GM12878 (cell line): ENCODE results near the gene CTSK. TPM values are rescaled to one million over a fixed set of nuclear protein-coding genes. Genes with fewer than 3 reads are reported as not detected.

Experiments
- ATAC-seq: fragments of 200-7000 bp; cut with Tn5 transposase; 3 replicates; pipeline ENCODE4 v1.9.1; 2020; ENCODE audit warnings: mild to moderate bottlenecking, moderate library complexity
- BruUV-seq: library from RNA; stranded (reverse); fragments of 400-500 nt; replicated peaks from 2 replicates; lab custom pipeline; 2021; lab: Mats Ljungman, UMichigan
- CTCF ChIA-PET: fragments of 300-600 bp; sonication (Branson Sonifier 250); formaldehyde crosslinking; extraction: SDS; loops from one replicate; lab custom pipeline; 2021; ENCODE audit warnings: inconsistent platforms; lab: Yijun Ruan, JAX
- POLR2A ChIA-PET: fragments of 350-600 bp; formaldehyde crosslinking; extraction: SDS; loops from one replicate; lab custom pipeline; 2021; ENCODE audit warnings: inconsistent platforms; lab: Charles Lee
- RAD21 ChIA-PET: fragments of 300-600 bp; sonication (Branson Sonifier 250); formaldehyde crosslinking; loops from one replicate; lab custom pipeline; 2023; ENCODE audit warnings: antibody characterized with exemption; ENCODE audit not compliant: unreplicated experiment; lab: Charles Lee
- SMC1A ChIA-PET: fragments of 300-600 bp; sonication (Branson Sonifier 250); formaldehyde crosslinking; loops from one replicate; lab custom pipeline; 2023; ENCODE audit not compliant: unreplicated experiment, uncharacterized antibody; lab: Charles Lee
- DNase-seq: peaks from one replicate; pipeline ENCODE4 v3.0.0-alpha.2; 2011; ENCODE audit warnings: low read depth, low spot score
- FAIRE-seq: peaks from 3 replicates; lab custom pipeline; 2011; peaks lifted over from hg19 to GRCh38; lab: Jason Lieb, UNC
- H2AFZ ChIP-seq: 2 replicates; pipeline ENCODE4 v1.6.0; 2011; ENCODE audit warnings: low read depth, low read length, control low read depth; ENCODE audit not compliant: control insufficient read depth
- H3K27ac ChIP-seq: 2 replicates; pipeline ENCODE4 v1.5.1; 2011; ENCODE audit warnings: control low read depth; ENCODE audit not compliant: control insufficient read depth, insufficient read depth
- H3K27me3 ChIP-seq, 2 experiments: replicated peaks in 1 of 2; 2 replicates each; pipeline versions ENCODE4 v1.6.0 to v1.6.1; 2011; ENCODE audit warnings: low read length in 1 of 2; ENCODE audit not compliant: control insufficient read depth in 2 of 2, insufficient read depth in 2 of 2
- H3K36me3 ChIP-seq, 2 experiments: 2 replicates each; pipeline ENCODE4 v1.5.1; 2011; ENCODE audit warnings: low read length in 1 of 2; ENCODE audit not compliant: control insufficient read depth in 2 of 2, insufficient read depth in 2 of 2
- H3K4me1 ChIP-seq: 2 replicates; pipeline ENCODE4 v1.6.1; 2011; ENCODE audit warnings: mild to moderate bottlenecking, low read length, moderate library complexity, mixed read lengths; ENCODE audit not compliant: control insufficient read depth, insufficient read depth
- H3K4me2 ChIP-seq: 2 replicates; pipeline ENCODE4 v1.6.0; 2011; ENCODE audit warnings: control low read depth; ENCODE audit not compliant: control insufficient read depth, insufficient read depth
- H3K4me3 ChIP-seq: fragments of 200-600 bp; sonication (generic); 2 replicates; pipeline ENCODE4 v1.5.1; 2016
- H3K79me2 ChIP-seq: 2 replicates; pipeline ENCODE4 v1.6.0; 2011; ENCODE audit warnings: low read length; ENCODE audit not compliant: control insufficient read depth, insufficient read depth
- H3K9ac ChIP-seq: 2 replicates; pipeline ENCODE4 v1.8.0; 2011; ENCODE audit warnings: low read length, control low read depth, mixed read lengths; ENCODE audit not compliant: control insufficient read depth, insufficient read depth
- H3K9me3 ChIP-seq: replicated peaks from 3 replicates; pipeline ENCODE4 v1.5.1; 2011; ENCODE audit warnings: mild to moderate bottlenecking, low read length; ENCODE audit not compliant: control insufficient read depth, insufficient read depth
- H4K20me1 ChIP-seq: 2 replicates; pipeline ENCODE4 v1.6.0; 2011; ENCODE audit not compliant: control insufficient read depth, insufficient read depth
- CBFB ChIP-seq: IDR thresholded peaks from 2 replicates; pipeline ENCODE4 v1.6.1; 2016; ENCODE audit warnings: antibody characterized with exemption, low read depth
- DPF2 ChIP-seq: fragments of 450-650 bp; IDR thresholded peaks from 2 replicates; pipeline ENCODE4 v1.6.1; 2017; ENCODE audit warnings: mild to moderate bottlenecking
- E2F8 ChIP-seq: fragments of 450-650 bp; IDR thresholded peaks from 2 replicates; pipeline ENCODE4 v1.6.1; 2018; ENCODE audit warnings: mild to moderate bottlenecking, low read depth, moderate library complexity; ENCODE audit not compliant: partially characterized antibody
- SMAD1 ChIP-seq: fragments of 450-650 bp; IDR thresholded peaks from 2 replicates; pipeline ENCODE4 v1.6.1; 2018; ENCODE audit warnings: mild to moderate bottlenecking, low read depth; ENCODE audit not compliant: partially characterized antibody
- SMARCA5 ChIP-seq: fragments of 450-650 bp; IDR thresholded peaks from 2 replicates; pipeline ENCODE4 v1.6.1; 2017; ENCODE audit warnings: mild to moderate bottlenecking
- TAF1 ChIP-seq: IDR thresholded peaks from 2 replicates; pipeline ENCODE4 v1.6.1; 2011; ENCODE audit warnings: mild to moderate bottlenecking, low read depth, low read length, borderline replicate concordance
- ZNF217 ChIP-seq: fragments of 450-650 bp; IDR thresholded peaks from 2 replicates; pipeline ENCODE4 v1.6.1; 2017; ENCODE audit warnings: antibody characterized with exemption, mild to moderate bottlenecking
- WGBS: methylation state at CpG from one replicate; pipeline ENCODE4 v1.1.6; 2016; ENCODE audit warnings: low lambda C conversion rate; ENCODE audit not compliant: insufficient replicate concordance, insufficient coverage; ENCODE audit errors: missing lambda C conversion rate; 5-methylcytosine and 5-hydroxymethylcytosine counted together
- in situ Hi-C: fragments of 300-500 bp; cut with MboI; formaldehyde crosslinking; loops from 9 replicates; pipeline ENCODE4 v1.14.3; 2018; ENCODE audit warnings: mixed read lengths
- intact Hi-C: fragments of 100-400 bp; cut with micrococcal nuclease; formaldehyde crosslinking; loops from one replicate; pipeline ENCODE4 v1.14.2; 2022; ENCODE audit not compliant: unreplicated experiment
- polyA plus RNA-seq, 11 experiments: library from polyadenylated mRNA; depleted of rRNA in 4 of 11; unstranded in 6 of 11; stranded (reverse) in 5 of 11; fragments of >200 nt; fragmentation: Nextera tagmentation in 4 of 11; fragmentation: Illumina TruSeq in 1 of 11; extraction: Ambion mirVana in 4 of 11; extraction: Trizol in 1 of 11; gene quantifications; 1 replicate in 1 of 11; 2 replicates in 10 of 11; pipeline versions ENCODE4 v1.2.1 to v1.2.3, GENCODE V29; 2011 to 2016; ENCODE audit warnings: inconsistent platforms in 2 of 11, missing spikeins in 2 of 11, low read depth in 1 of 11
- total RNA-seq, 4 experiments: library from RNA; depleted of rRNA in 3 of 4; stranded (reverse); fragments of >200 nt in 3 of 4; fragmentation: Illumina TruSeq in 1 of 4; extraction: Trizol in 1 of 4; gene quantifications; 2 replicates each; pipeline versions ENCODE4 v1.2.1 to v1.2.3, GENCODE V29; 2013 to 2021
- TF ChIP-seq, protein P1 (sequence below): fragments of 450-650 bp; formaldehyde crosslinking; IDR thresholded peaks from 2 replicates; pipeline ENCODE4 v1.5.0; 2022; ENCODE audit warnings: mild to moderate bottlenecking, missing genetic modification characterization
- TF ChIP-seq, protein P2 (sequence below): fragments of 450-650 bp; IDR thresholded peaks from 2 replicates; pipeline ENCODE4 v1.6.1; 2017; ENCODE audit warnings: antibody characterized with exemption, mild to moderate bottlenecking, moderate library complexity
- TF ChIP-seq, protein P3 (sequence below): IDR thresholded peaks from 2 replicates; pipeline ENCODE4 v1.6.1; 2011; ENCODE audit warnings: low read depth, mild to moderate bottlenecking, low read length, moderate library complexity, borderline replicate concordance; ENCODE audit errors: extremely low read depth

The CTSK gene
- total and polyA plus RNA-seq, 10 of the 15 experiments (the other 5 are each of a cell fraction or from before 2014, with no cell fraction given): 0.40 to 3.1 (median 0.83) TPM

DNA sequence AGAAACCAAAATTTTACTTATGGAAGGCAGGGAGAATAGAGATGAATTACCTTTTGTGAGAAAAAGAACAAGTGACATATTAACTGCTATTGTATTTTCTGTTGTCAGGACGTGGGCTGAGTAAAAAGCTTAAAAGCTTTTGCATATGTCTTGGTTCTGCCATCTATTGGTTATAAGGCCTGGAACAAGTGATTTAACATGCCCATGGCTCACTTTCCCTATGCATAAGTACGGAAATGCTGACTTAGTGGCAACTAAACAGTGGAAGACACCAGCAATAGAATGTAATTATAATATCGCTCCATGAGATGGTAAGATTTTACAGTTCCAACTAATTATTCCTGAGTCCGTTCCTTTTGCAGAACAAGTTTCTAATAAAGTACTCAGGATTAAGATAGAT is 35.7 kb downstream of the CTSK start:
- WGBS: 69% methylated on average over 4 of the region's 4 CpGs
- ATAC-seq: no peak
- CTCF ChIA-PET: no interaction called here

More for the DNA sequence above, 35.7 kb downstream of the CTSK start:
- in situ Hi-C loops: no loop called here
- BruUV-seq: no TSS peak
- FAIRE-seq (no peak), DNase-seq (no peak)
- Histone ChIP-seq H3K4me3 (no peak overlapping the region), H3K4me1 (peaks cover 13% of the 10 kb centered on the region), H3K36me3 (no peaks in the 10 kb centered on the region), H3K4me2 (no peak overlapping the region), H3K27ac (no peak overlapping the region), H3K27me3 (no peaks in the 10 kb centered on the region), H3K9ac (no peak overlapping the region), H3K9me3 (no peaks in the 10 kb centered on the region), H4K20me1 (no peaks in the 10 kb centered on the region), H2AFZ (no peak overlapping the region), H3K79me2 (no peaks in the 10 kb centered on the region)
- ChIA-PET POLR2A (no interaction called here), RAD21 (no interaction called here), SMC1A (no interaction called here)
- intact Hi-C loops: no loop called here
- TF ChIP-seq, protein P1, sequence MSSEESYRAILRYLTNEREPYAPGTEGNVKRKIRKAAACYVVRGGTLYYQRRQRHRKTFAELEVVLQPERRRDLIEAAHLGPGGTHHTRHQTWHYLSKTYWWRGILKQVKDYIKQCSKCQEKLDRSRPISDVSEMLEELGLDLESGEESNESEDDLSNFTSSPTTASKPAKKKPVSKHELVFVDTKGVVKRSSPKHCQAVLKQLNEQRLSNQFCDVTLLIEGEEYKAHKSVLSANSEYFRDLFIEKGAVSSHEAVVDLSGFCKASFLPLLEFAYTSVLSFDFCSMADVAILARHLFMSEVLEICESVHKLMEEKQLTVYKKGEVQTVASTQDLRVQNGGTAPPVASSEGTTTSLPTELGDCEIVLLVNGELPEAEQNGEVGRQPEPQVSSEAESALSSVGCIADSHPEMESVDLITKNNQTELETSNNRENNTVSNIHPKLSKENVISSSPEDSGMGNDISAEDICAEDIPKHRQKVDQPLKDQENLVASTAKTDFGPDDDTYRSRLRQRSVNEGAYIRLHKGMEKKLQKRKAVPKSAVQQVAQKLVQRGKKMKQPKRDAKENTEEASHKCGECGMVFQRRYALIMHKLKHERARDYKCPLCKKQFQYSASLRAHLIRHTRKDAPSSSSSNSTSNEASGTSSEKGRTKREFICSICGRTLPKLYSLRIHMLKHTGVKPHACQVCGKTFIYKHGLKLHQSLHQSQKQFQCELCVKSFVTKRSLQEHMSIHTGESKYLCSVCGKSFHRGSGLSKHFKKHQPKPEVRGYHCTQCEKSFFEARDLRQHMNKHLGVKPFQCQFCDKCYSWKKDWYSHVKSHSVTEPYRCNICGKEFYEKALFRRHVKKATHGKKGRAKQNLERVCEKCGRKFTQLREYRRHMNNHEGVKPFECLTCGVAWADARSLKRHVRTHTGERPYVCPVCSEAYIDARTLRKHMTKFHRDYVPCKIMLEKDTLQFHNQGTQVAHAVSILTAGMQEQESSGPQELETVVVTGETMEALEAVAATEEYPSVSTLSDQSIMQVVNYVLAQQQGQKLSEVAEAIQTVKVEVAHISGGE (CRISPR knock-in tag): no peak
- no peak for TF ChIP-seq ZNF217
- no peak for TF ChIP-seq SMAD1
- no peak for TF ChIP-seq E2F8
- TF ChIP-seq, protein P2, sequence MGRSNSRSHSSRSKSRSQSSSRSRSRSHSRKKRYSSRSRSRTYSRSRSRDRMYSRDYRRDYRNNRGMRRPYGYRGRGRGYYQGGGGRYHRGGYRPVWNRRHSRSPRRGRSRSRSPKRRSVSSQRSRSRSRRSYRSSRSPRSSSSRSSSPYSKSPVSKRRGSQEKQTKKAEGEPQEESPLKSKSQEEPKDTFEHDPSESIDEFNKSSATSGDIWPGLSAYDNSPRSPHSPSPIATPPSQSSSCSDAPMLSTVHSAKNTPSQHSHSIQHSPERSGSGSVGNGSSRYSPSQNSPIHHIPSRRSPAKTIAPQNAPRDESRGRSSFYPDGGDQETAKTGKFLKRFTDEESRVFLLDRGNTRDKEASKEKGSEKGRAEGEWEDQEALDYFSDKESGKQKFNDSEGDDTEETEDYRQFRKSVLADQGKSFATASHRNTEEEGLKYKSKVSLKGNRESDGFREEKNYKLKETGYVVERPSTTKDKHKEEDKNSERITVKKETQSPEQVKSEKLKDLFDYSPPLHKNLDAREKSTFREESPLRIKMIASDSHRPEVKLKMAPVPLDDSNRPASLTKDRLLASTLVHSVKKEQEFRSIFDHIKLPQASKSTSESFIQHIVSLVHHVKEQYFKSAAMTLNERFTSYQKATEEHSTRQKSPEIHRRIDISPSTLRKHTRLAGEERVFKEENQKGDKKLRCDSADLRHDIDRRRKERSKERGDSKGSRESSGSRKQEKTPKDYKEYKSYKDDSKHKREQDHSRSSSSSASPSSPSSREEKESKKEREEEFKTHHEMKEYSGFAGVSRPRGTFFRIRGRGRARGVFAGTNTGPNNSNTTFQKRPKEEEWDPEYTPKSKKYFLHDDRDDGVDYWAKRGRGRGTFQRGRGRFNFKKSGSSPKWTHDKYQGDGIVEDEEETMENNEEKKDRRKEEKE: no peak
- TF ChIP-seq SMARCA5: no peak
- no peak for TF ChIP-seq CBFB
- TF ChIP-seq, protein P3, sequence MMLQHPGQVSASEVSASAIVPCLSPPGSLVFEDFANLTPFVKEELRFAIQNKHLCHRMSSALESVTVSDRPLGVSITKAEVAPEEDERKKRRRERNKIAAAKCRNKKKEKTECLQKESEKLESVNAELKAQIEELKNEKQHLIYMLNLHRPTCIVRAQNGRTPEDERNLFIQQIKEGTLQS: no peak
- no peak for TF ChIP-seq DPF2
- no peak for TF ChIP-seq TAF1
